Fibroblast of the aortic adventitia (primary cell): Measurements from ENCODE around the gene GATAD2A. TPM values are rescaled to one million over a fixed set of nuclear protein-coding genes. Genes with fewer than 3 reads are reported as not detected.

Experiments
- DNase-seq: peaks from one replicate; pipeline ENCODE4 v3.0.0-alpha.2; 2010; ENCODE audit warnings: low read depth
- H3K4me3 ChIP-seq: 2 replicates; pipeline ENCODE4 v1.5.1; 2011; ENCODE audit warnings: low read depth, mild to moderate bottlenecking, control low read depth, low read length, moderate library complexity
- CTCF ChIP-seq: IDR thresholded peaks from 2 replicates; pipeline ENCODE4 v1.5.1; 2011; ENCODE audit warnings: mild to moderate bottlenecking, low read length, control low read depth, inconsistent platforms; ENCODE audit not compliant: insufficient read depth
- total RNA-seq: library from RNA; depleted of rRNA; stranded (reverse); fragments of >200 nt; gene quantifications from 2 replicates; pipeline ENCODE4 v1.2.3, GENCODE V29; 2012; ENCODE audit warnings: low replicate concordance

GATAD2A gene
- total RNA-seq, 1 donor: 46.4 TPM

- no peak for TF ChIP-seq CTCF
- no peak overlapping the region for H3K4me3 ChIP-seq
- DNase-seq: no peak
These were observed 52.8 kb downstream of the GATAD2A start for GRCh38 chr19:19458110-19458816.

- DNase-seq: peak; percentile 75
- H3K4me3 ChIP-seq: peak overlapping the region; percentile 36
- no peak for TF ChIP-seq CTCF
These were observed 53.6 kb downstream of the GATAD2A start for GRCh38 chr19:19459073-19459472.

- DNase-seq: peak; percentile 50
- H3K4me3 ChIP-seq: no peak overlapping the region
These were observed 54.3 kb downstream of the GATAD2A start for GRCh38 chr19:19459707-19460251.

GRCh38 chr19:19460258-19460731 lies 54.8 kb downstream of the GATAD2A start:
- no peak for DNase-seq
- no peak for TF ChIP-seq CTCF
- H3K4me3 ChIP-seq: no peak overlapping the region

More at GRCh38 chr19:19459707-19460251, 54.3 kb downstream of the GATAD2A start:
- no peak for TF ChIP-seq CTCF

GRCh38 chr19:19460761-19461265 lies 55.3 kb downstream of the GATAD2A start:
- DNase-seq: peak; percentile 32
- no peak for TF ChIP-seq CTCF
- H3K4me3 ChIP-seq: no peak overlapping the region

- no peak for TF ChIP-seq CTCF
- DNase-seq: peak; percentile 14
- no peak overlapping the region for H3K4me3 ChIP-seq
These were observed 55.8 kb downstream of the GATAD2A start for GRCh38 chr19:19461306-19461670.
